ENCODE data around the gene SOX13.

GRCh38 chr1:204074274-204075138 is 1.6 kb downstream of the SOX13 start:
- no peak for TF ChIP-seq POLR2A (IDR thresholded peaks at IDR 0.05)
- no peak for TF ChIP-seq CTCF (IDR thresholded peaks at IDR 0.05)
